Upper lobe of left lung (tissue), 6 donors: Measurements from ENCODE around the gene RAD51AP2. TPM values are rescaled to one million over a fixed set of nuclear protein-coding genes. Genes with fewer than 3 reads are reported as not detected.
"Not testable (repeated sequence)": the region's sequence is repeated elsewhere in the genome, so short reads cannot be mapped to it uniquely, and the experiment has no call there.

Experiments used
- ATAC-seq, 2 donors: fragments of 200-7000 bp; cut with Tn5 transposase; one replicate each; pipeline ENCODE4 v1.9.1; 2022; ENCODE audit warnings: mild to moderate bottlenecking in 2 of 2, moderate library complexity in 2 of 2; ENCODE audit not compliant: low FRiP score in 2 of 2
- DNase-seq, 2 donors: peaks; one replicate each; pipeline ENCODE4 v3.0.0-alpha.2; 2019 to 2020
- H3K27ac ChIP-seq, 4 donors: fragments of 200-600 bp; sonication (generic); one replicate each; pipeline ENCODE4 v1.5.1; 2016 to 2019
- H3K27me3 ChIP-seq, 4 donors: fragments of 200-600 bp; sonication (generic); one replicate each; pipeline ENCODE4 v1.5.1; 2017 to 2019
- H3K36me3 ChIP-seq, 4 donors: fragments of 200-600 bp; sonication (generic); one replicate each; pipeline ENCODE4 v1.5.1; 2016 to 2019
- H3K4me1 ChIP-seq, 4 donors: fragments of 200-600 bp; sonication (generic); one replicate each; pipeline ENCODE4 v1.5.1; 2018 to 2019
- H3K4me3 ChIP-seq, 4 donors: fragments of 200-600 bp; sonication (generic); one replicate each; pipeline ENCODE4 v1.5.1; 2017 to 2019; ENCODE audit warnings: mild to moderate bottlenecking in 2 of 4, moderate library complexity in 1 of 4
- H3K9me3 ChIP-seq, 4 donors: fragments of 200-600 bp; sonication (generic); one replicate each; pipeline ENCODE4 v1.5.1; 2018 to 2019
- EP300 ChIP-seq, 4 donors: sonication (generic); formaldehyde crosslinking; IDR thresholded peaks; one replicate each; pipeline ENCODE4 v1.5.1; 2017; ENCODE audit warnings: antibody characterized with exemption in 4 of 4, control low read depth in 2 of 4
- POLR2A ChIP-seq, 4 donors: fragments of 450-650 bp; IDR thresholded peaks; one replicate each; pipeline ENCODE4 v1.5.1; 2016 to 2017; ENCODE audit warnings: antibody characterized with exemption in 4 of 4, mild to moderate bottlenecking in 2 of 4
- POLR2AphosphoS5 ChIP-seq, 2 donors: sonication (generic); formaldehyde crosslinking; IDR thresholded peaks; one replicate each; pipeline ENCODE4 v1.5.1; 2017; ENCODE audit warnings: antibody characterized with exemption in 2 of 2
- WGBS, 2 donors: methylation state at CpG; one replicate each; pipeline ENCODE4 v1.1.5; 2017 to 2018; 5-methylcytosine and 5-hydroxymethylcytosine counted together
- total RNA-seq, 6 donors: library from RNA; depleted of rRNA in 4 of 6; stranded (reverse); fragments of >200 nt in 4 of 6; gene quantifications; one replicate each; pipeline versions ENCODE4 v1.1.0 to v1.2.1, GENCODE V29; 2016 to 2021
- TF ChIP-seq, protein P1 (sequence below), 6 experiments: fragments of 450-650 bp in 4 of 6; fragments of 200-600 bp in 2 of 6; sonication (generic) in 2 of 6; IDR thresholded peaks; one replicate each; pipeline ENCODE4 v1.5.1; 2016 to 2019; ENCODE audit warnings: antibody characterized with exemption in 6 of 6
- donor health status: DM: no; HTN: no; CAD: no; lungs with moderate emphysema.
- donor health status: DM: no; HTN: yes; CAD: no; lungs with severe emphysema.

The RAD51AP2 gene
- under 1 TPM in 1 of 6 donors, not detected in 5; 0.06 TPM for total RNA-seq

DNA sequence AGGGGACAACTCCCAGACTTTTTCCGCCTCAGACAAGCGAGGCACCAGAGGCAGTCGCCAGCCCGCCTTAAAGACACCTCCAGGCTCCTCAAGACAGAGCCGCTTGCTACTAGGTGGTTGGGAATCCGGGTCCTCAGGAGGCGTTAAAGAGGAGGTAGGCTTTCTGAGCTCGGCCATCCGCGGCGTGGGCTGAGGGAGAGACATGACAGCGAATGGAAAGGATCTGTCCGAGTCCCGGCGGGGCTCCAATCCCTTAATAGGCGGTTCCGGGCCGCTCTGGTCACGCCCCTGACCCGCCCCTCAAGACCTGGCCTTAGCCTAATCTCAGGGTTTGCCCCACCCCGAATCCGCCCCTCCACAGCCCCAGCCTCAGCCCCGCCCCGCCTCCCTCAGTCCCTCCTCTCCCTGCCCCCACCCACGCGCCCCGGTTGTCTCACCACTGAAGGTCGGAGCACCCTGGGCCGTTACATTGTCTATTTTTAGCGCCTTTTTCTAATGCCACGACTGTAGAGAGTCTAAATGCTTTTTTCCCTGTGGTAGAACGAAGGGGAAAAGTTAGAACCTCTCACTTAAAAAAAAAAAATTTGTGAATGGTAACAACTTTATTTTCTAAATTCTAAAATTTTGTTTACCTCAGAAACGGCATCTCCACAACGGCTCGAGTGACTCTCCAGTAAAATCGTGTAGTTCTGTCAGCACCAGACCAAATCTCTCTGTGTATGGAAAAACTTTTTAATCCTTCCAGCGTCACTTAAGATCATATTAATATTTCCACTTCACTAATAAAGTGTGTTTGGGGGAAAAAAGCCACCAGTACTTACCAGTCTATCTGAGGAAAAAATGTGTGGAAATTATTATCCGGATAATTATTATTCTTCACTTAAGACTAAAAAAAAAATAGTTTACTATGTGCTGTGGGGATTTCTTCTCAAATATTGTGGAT, at the start of gene RAD51AP2:
Gene RAD51AP2, minus strand, starts transcription at position 229 of the 943 bp plus-strand sequence. Its CDS starts 25 bp downstream, at position 204.
- Histone ChIP-seq H3K36me3 (no peaks in the 10 kb centered on the region), H3K27me3 (no peaks in the 10 kb centered on the region), H3K4me3 (peak within 1 kb of the TSS in 3 of 4 donors; percentile 32 to 47 (median 46)), H3K9me3 (no peaks in the 10 kb centered on the region), H3K4me1 (peaks cover 0 to 11% (median 9%) of the 10 kb centered on the region in 4 donors), H3K27ac (peak within 1 kb of the TSS in 1 of 4 donors; percentile 31)
- 6 to 10% methylated on average over 21 to 37 of the region's 38 CpGs for WGBS, 2 donors
- peak; percentile 98 to 100 for ATAC-seq
- TF ChIP-seq POLR2AphosphoS5 (IDR thresholded peaks at IDR 0.05): no peak
- no peak for TF ChIP-seq EP300 (IDR thresholded peaks at IDR 0.05)
- TF ChIP-seq, protein P1, sequence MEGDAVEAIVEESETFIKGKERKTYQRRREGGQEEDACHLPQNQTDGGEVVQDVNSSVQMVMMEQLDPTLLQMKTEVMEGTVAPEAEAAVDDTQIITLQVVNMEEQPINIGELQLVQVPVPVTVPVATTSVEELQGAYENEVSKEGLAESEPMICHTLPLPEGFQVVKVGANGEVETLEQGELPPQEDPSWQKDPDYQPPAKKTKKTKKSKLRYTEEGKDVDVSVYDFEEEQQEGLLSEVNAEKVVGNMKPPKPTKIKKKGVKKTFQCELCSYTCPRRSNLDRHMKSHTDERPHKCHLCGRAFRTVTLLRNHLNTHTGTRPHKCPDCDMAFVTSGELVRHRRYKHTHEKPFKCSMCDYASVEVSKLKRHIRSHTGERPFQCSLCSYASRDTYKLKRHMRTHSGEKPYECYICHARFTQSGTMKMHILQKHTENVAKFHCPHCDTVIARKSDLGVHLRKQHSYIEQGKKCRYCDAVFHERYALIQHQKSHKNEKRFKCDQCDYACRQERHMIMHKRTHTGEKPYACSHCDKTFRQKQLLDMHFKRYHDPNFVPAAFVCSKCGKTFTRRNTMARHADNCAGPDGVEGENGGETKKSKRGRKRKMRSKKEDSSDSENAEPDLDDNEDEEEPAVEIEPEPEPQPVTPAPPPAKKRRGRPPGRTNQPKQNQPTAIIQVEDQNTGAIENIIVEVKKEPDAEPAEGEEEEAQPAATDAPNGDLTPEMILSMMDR (IDR thresholded peaks at IDR 0.05): no peak
- no peak for TF ChIP-seq POLR2A (IDR thresholded peaks at IDR 0.05)
- peak; percentile 67 to 89 for DNase-seq

DNA sequence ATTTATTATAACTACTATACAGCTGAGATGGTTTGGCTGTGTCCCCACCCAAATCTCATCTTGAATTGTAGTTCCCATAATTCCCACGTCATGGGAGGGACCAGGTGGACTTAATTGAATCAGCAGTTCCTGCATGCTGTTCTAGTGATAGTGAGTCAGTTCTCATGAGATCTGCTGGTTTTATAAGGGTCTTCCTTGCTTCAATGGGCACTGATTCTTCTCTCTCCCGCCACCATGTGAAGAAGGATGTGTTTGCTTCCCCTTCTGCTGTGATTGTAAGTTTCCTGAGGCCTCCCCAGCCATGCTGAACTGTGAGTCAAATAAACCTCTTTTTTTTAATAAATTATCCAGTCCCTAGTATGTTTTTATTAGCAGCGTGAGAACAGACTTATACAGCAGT, 47.5 kb upstream of the RAD51AP2 start:
- ATAC-seq, H3K36me3 ChIP-seq, H3K4me3 ChIP-seq, H3K27ac ChIP-seq, H3K4me1 ChIP-seq, H3K9me3 ChIP-seq, DNase-seq, H3K27me3 ChIP-seq: not testable (repeated sequence)
- 84 to 91% methylated on average over 3 of the region's 3 CpGs for WGBS, 2 donors

DNA sequence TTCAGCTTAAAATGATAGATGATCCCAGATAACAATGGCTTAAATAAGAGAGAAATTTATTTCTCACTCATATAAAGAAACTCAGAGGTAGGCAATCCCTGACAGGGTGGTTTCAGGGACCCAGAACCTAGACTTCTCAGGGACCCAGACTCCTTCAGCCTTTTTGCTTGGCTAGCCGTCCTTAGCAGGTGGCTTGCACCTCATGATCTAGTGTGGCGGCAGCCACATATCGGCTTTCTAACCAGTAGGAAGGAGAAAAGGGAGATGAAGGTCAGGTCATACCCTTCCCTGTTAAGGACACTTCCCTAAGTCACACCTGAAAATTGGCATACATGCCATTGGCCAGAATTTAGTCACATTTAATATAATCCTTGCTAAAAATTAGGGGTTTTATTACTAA, 40.6 kb upstream of the RAD51AP2 start:
- H3K27ac ChIP-seq: no peak overlapping the region
- 73 to 94% methylated on average over 3 of the region's 3 CpGs for WGBS, 2 donors
- no peak for ATAC-seq

DNA sequence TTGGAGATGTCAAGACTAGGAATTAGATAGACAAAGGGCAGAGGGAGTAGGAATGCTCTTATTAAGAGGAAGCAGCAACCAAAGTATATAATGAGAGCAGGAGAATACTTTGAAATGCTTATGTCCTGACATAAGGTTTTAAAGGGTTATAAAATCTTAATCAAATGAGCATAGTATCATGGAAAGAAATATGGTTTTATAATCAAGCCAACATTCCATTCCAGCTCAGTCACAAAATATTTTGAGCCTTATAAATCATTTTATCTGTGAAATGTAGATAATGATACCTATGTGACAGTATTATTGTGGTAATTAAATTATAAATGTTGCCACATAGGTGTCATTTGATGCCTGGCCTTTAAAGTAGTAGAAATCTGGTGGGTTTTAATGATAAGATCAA, 39.8 kb upstream of the RAD51AP2 start:
- no peaks in the 10 kb centered on the region for H3K27me3 ChIP-seq
- DNase-seq (no peak), ATAC-seq (no peak)
- no peak overlapping the region for H3K27ac ChIP-seq
- no peak overlapping the region for H3K4me3 ChIP-seq
- no peaks in the 10 kb centered on the region for H3K9me3 ChIP-seq
- TF ChIP-seq POLR2AphosphoS5 (IDR thresholded peaks at IDR 0.05) (no peak), EP300 (IDR thresholded peaks at IDR 0.05) (no peak)
- TF ChIP-seq, protein P1 (IDR thresholded peaks at IDR 0.05): no peak
- no peaks in the 10 kb centered on the region for H3K4me1 ChIP-seq
- H3K36me3 ChIP-seq: no peaks in the 10 kb centered on the region

More for the DNA sequence above, 40.6 kb upstream of the RAD51AP2 start:
- no peaks in the 10 kb centered on the region for H3K4me1 ChIP-seq
- H3K36me3 ChIP-seq: no peaks in the 10 kb centered on the region
- H3K9me3 ChIP-seq: no peaks in the 10 kb centered on the region
- no peaks in the 10 kb centered on the region for H3K27me3 ChIP-seq
- H3K4me3 ChIP-seq: no peak overlapping the region
- TF ChIP-seq EP300 (IDR thresholded peaks at IDR 0.05): no peak
- TF ChIP-seq, protein P1 (IDR thresholded peaks at IDR 0.05): no peak
- no peak for TF ChIP-seq POLR2AphosphoS5 (IDR thresholded peaks at IDR 0.05)
- TF ChIP-seq POLR2A (IDR thresholded peaks at IDR 0.05): no peak
- DNase-seq: no peak

DNA sequence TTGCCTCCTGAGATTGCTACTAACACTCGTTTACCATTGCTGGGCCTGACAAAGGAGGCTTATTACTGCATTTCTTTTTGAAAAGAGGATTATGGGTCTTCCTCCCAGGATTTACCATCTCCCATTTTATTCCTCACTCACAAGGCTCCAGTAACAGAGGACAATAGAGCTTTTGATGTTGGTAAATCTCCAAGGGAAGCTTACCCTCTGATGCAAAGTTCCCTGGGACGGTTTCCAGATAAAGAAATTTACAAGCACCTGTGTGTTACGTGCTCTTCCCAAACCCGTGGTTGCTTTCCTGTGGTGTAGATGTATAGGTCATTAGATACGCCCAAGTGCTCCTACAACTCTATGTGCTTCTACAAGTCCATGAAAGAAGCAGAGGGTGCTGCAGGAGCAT, 39.4 kb upstream of the RAD51AP2 start:
- DNase-seq (no peak), ATAC-seq (no peak)
- 69 to 71% methylated on average over 5 of the region's 5 CpGs for WGBS, 2 donors
- H3K27ac ChIP-seq: no peak overlapping the region
- H3K9me3 ChIP-seq: no peaks in the 10 kb centered on the region
- no peaks in the 10 kb centered on the region for H3K36me3 ChIP-seq
- no peaks in the 10 kb centered on the region for H3K27me3 ChIP-seq
- H3K4me3 ChIP-seq: no peak overlapping the region
- no peaks in the 10 kb centered on the region for H3K4me1 ChIP-seq
- TF ChIP-seq POLR2A (IDR thresholded peaks at IDR 0.05): no peak
- TF ChIP-seq, protein P1 (IDR thresholded peaks at IDR 0.05): no peak
